ENCODE measurements around the gene SNX1.

DNA sequence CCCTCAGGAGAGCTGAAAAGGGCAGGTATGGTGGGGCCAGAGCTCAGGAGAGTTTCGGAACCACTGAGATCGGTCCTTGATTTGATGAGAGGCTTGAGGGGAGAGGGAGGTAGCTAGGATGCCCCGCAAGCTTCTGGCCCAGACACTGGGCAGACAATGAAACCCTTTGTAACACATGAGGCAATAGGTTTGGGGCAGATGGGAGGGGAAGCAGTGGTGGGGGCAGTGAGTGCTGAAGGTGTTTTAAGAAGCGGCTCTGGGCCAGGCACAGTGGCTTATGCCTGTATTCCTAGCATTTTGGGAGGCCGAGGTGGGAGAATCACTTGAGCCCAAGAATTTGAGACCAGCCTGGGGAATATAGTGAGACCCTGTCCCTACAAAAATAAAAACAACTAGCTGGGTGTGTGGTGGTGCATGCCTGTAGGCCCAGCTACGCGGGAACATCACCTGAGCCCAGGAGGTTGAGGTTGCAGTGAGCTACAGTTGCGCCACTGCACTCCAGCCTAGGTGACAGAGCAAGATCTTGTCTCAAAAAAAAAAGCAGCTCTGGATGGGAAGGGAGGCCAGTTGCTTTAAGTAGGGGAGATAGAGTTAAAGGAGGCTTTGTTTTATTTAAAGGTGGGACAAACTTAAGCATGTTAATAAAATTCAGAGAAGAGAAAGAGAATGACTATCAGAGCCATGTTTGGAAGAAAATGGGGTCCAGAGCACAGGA, 46.2 kb downstream of the SNX1 start:
- TF ChIP-seq, protein P1, sequence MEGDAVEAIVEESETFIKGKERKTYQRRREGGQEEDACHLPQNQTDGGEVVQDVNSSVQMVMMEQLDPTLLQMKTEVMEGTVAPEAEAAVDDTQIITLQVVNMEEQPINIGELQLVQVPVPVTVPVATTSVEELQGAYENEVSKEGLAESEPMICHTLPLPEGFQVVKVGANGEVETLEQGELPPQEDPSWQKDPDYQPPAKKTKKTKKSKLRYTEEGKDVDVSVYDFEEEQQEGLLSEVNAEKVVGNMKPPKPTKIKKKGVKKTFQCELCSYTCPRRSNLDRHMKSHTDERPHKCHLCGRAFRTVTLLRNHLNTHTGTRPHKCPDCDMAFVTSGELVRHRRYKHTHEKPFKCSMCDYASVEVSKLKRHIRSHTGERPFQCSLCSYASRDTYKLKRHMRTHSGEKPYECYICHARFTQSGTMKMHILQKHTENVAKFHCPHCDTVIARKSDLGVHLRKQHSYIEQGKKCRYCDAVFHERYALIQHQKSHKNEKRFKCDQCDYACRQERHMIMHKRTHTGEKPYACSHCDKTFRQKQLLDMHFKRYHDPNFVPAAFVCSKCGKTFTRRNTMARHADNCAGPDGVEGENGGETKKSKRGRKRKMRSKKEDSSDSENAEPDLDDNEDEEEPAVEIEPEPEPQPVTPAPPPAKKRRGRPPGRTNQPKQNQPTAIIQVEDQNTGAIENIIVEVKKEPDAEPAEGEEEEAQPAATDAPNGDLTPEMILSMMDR (optimal IDR thresholded peaks at IDR 0.05 in 1 of 3, IDR thresholded peaks at IDR 0.05 in 1 of 3, conservative IDR thresholded peaks at IDR 0.05 in 1 of 3; ENCODE audit: extremely low read depth in 1 of 3, insufficient read depth in 2 of 3, low read length in 3 of 3), result no peak
- TF ChIP-seq EZH2 (IDR thresholded peaks at IDR 0.05; ENCODE audit: low read length), result no peak

Measured in keratinocyte (primary cell).